Gastrocnemius medialis (tissue), 4 donors: ENCODE results near the gene PRM1. TPM values are rescaled to one million over a fixed set of nuclear protein-coding genes. Genes with fewer than 3 reads are reported as not detected.

ENCODE experiments used
- ATAC-seq, 2 donors: fragments of 150-250 bp; one replicate each; pipeline ENCODE4 v1.9.1; 2016
- DNase-seq, 2 donors: peaks; one replicate each; pipeline ENCODE4 v3.0.0-alpha.2; 2019
- H3K27ac ChIP-seq, 4 donors: fragments of 200-600 bp; sonication (generic); 1 replicate in 1 of 4; 2 replicates in 3 of 4; pipeline ENCODE4 v1.5.1; 2016 to 2018; ENCODE audit warnings: mild to moderate bottlenecking in 2 of 4, moderate library complexity in 1 of 4
- H3K27me3 ChIP-seq, 3 donors: fragments of 200-600 bp; sonication (generic) in 2 of 3; 1 replicate in 1 of 3; 2 replicates in 2 of 3; pipeline versions ENCODE4 v1.5.1 to v1.6.0; 2016 to 2019; ENCODE audit warnings: mild to moderate bottlenecking in 1 of 3, moderate library complexity in 1 of 3
- H3K36me3 ChIP-seq, 2 donors: fragments of 200-600 bp; sonication (generic) in 1 of 2; one replicate each; pipeline ENCODE4 v1.5.1; 2017 to 2018
- H3K4me1 ChIP-seq, 2 donors: fragments of 200-600 bp; sonication (generic) in 1 of 2; one replicate each; pipeline ENCODE4 v1.5.1; 2016 to 2017; ENCODE audit warnings: mild to moderate bottlenecking in 2 of 2
- H3K4me3 ChIP-seq, 4 donors: fragments of 200-600 bp; sonication (generic) in 3 of 4; 1 replicate in 1 of 4; 2 replicates in 3 of 4; pipeline ENCODE4 v1.5.1; 2016 to 2019; ENCODE audit warnings: mild to moderate bottlenecking in 2 of 4
- H3K9me3 ChIP-seq, 3 donors: fragments of 200-600 bp; sonication (generic) in 2 of 3; 1 replicate in 1 of 3; 2 replicates in 2 of 3; pipeline ENCODE4 v1.5.1; 2016 to 2019
- POLR2A ChIP-seq, 2 donors: fragments of 450-650 bp; IDR thresholded peaks; one replicate each; pipeline ENCODE4 v1.6.1; 2017; ENCODE audit warnings: antibody characterized with exemption in 2 of 2, mild to moderate bottlenecking in 2 of 2, moderate library complexity in 2 of 2
- in situ Hi-C, 4 donors: fragments of 200-750 bp; cut with MboI; loops; one replicate each; pipeline versions ENCODE4 v1.15.0 to v1.8.0; 2017; ENCODE audit warnings: low sequenced_read_pairs in 4 of 4
- intact Hi-C: fragments of 100-400 bp; cut with DNase I; formaldehyde crosslinking; loops from one replicate; pipeline ENCODE4 v1.15.1; 2023; ENCODE audit warnings: low total_unique reads
- total RNA-seq, 4 donors: library from RNA; depleted of rRNA; stranded (reverse); fragments of >200 nt; gene quantifications; one replicate each; pipeline versions ENCODE4 v1.1.0 to v1.2.3, GENCODE V29; 2016
- TF ChIP-seq, protein P1 (sequence below), 5 experiments: fragments of 450-650 bp in 3 of 5; fragments of 200-600 bp in 2 of 5; sonication (generic) in 2 of 5; IDR thresholded peaks in 4 of 5; conservative IDR thresholded peaks in 1 of 5; 1 replicate in 4 of 5; 2 replicates in 1 of 5; pipeline ENCODE4 v1.5.1; 2016 to 2019; ENCODE audit warnings: antibody characterized with exemption in 5 of 5, mild to moderate bottlenecking in 3 of 5, moderate library complexity in 3 of 5

Gene PRM1
- total RNA-seq, 4 donors from 2014 or later, result not detected

DNA sequence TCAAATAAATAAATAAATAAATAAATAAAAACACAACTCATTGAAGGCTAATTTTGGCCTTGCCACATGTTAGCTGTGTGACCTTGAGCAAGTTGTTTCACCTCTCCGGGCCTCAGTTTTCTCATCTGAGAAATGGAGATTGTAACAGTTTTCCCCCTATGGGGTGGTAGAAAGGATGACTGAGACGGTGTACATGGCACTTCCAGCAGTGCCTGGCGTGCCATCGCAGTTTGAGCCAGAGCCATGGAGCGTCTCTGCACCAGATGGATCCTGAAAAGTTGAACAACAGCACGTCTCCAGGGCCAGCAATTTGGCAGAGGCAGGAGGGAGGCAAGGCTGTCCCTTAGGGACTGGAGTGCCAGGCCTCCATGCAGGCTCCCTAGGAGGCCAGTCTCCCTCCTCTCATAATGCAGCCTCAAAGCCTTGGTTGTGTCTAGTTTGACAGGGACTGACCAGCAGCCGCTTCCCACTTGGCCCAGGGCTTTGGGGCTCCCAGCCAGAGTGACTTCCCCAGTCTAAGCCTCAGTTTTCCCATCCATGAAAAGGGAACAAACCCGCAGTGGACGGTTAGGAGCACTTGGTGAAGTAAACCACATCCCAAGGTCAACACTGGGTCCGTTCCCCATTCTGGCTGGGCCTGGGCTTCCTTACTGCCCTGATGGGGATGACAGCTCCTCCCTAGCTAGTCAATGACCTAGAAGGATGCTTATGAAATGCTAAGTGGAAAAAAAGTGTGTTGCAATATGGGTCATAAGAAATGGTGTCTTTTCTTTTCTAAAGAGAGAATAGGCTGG is 44.5 kb downstream of the PRM1 start:
- H3K9me3 ChIP-seq, result no peaks in the 10 kb centered on the region
- TF ChIP-seq, protein P1, sequence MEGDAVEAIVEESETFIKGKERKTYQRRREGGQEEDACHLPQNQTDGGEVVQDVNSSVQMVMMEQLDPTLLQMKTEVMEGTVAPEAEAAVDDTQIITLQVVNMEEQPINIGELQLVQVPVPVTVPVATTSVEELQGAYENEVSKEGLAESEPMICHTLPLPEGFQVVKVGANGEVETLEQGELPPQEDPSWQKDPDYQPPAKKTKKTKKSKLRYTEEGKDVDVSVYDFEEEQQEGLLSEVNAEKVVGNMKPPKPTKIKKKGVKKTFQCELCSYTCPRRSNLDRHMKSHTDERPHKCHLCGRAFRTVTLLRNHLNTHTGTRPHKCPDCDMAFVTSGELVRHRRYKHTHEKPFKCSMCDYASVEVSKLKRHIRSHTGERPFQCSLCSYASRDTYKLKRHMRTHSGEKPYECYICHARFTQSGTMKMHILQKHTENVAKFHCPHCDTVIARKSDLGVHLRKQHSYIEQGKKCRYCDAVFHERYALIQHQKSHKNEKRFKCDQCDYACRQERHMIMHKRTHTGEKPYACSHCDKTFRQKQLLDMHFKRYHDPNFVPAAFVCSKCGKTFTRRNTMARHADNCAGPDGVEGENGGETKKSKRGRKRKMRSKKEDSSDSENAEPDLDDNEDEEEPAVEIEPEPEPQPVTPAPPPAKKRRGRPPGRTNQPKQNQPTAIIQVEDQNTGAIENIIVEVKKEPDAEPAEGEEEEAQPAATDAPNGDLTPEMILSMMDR (IDR thresholded peaks at IDR 0.05 in 4 of 5, conservative IDR thresholded peaks at IDR 0.05 in 1 of 5), result no peak
- TF ChIP-seq POLR2A (IDR thresholded peaks at IDR 0.05), result no peak
- no peak overlapping the region for H3K27ac ChIP-seq
- H3K4me1 ChIP-seq, result peaks cover 8 to 9% of the 10 kb centered on the region in 2 donors
- H3K27me3 ChIP-seq, result no peaks in the 10 kb centered on the region
- no peaks in the 10 kb centered on the region for H3K36me3 ChIP-seq
- DNase-seq (no peak), ATAC-seq (no peak)
- no peak overlapping the region for H3K4me3 ChIP-seq
- intact Hi-C loops (no loop called here), in situ Hi-C loops (loop anchor here in 1 of 4 donors (25.0 kb wide), 1 partner anchor 99 kb away; no protein-coding TSS in a partner anchor)

DNA sequence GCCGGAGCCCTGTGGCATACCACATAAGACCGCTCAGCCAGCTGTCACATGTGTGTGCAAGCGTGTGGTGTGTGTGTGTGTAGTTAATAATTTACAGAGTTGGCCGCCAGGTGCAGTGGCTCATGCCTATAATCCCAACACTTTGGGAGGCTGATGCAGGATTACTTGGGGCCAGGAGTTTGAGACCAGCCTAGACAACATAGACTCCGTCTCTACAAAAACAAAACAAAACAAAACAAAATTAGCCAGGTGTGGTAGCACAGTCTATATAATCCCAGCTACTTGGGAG is 45.5 kb downstream of the PRM1 start:
- Histone ChIP-seq H3K9me3 (no peaks in the 10 kb centered on the region), H3K27ac (no peak overlapping the region), H3K4me3 (no peak overlapping the region), H3K4me1 (peaks cover 4% of the 10 kb centered on the region in 2 donors), H3K36me3 (no peaks in the 10 kb centered on the region), H3K27me3 (no peaks in the 10 kb centered on the region)
- DNase-seq, result no peak
- intact Hi-C loops (no loop called here), in situ Hi-C loops (loop anchor here in 1 of 4 donors (25.0 kb wide), 1 partner anchor 98 kb away; no protein-coding TSS in a partner anchor)
- TF ChIP-seq POLR2A (IDR thresholded peaks at IDR 0.05), result no peak
- TF ChIP-seq, protein P1 (IDR thresholded peaks at IDR 0.05 in 4 of 5, conservative IDR thresholded peaks at IDR 0.05 in 1 of 5), result no peak
- ATAC-seq, result no peak

DNA sequence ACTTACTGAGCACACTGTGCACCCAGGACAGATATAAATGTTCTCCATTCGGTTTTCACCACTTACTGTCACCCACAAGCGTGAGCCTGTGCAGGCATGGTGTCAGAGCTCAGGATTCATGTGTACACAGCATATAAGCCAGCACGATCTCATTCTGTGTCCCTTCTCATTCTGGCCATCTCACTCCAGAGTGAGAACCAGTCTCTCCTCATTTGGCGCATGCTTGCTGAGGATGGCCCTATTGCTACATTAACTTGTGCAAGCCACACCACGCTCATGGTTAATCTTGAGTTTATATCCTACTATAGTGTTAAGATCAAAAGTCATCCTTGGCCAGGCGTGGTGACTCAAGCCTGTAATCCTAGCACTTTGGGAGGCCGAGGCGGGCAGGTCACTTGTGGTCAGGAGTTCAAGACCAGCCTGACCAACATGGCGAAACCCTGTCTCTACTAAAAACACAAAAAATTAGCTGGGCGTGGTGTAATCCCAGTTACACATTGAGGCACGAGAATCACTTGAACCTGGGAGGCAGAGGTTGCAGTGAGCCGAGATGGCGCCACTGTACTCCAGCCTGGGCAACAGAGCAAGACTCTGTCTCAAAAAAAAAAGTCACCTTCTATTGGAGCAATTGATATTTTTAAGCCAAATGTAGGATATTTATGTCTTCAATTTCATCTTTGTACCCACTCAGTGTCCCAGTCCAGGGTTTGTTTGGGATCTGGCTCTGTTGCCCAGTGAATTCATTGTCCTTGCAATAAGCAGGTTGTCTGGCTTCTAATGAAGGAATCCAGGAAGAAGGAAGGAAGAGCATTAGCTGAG is 46.0 kb downstream of the PRM1 start:
- ATAC-seq (no peak), DNase-seq (no peak)
- H3K4me1 ChIP-seq, result no peaks in the 10 kb centered on the region
- H3K36me3 ChIP-seq, result no peaks in the 10 kb centered on the region
- no peak overlapping the region for H3K27ac ChIP-seq
- H3K27me3 ChIP-seq, result no peaks in the 10 kb centered on the region
- in situ Hi-C loops, result loop anchor here in 1 of 4 donors (25.0 kb wide), 1 partner anchor 98 kb away; no protein-coding TSS in a partner anchor
- intact Hi-C loops, result no loop called here
- no peak overlapping the region for H3K4me3 ChIP-seq
- no peak for TF ChIP-seq POLR2A (IDR thresholded peaks at IDR 0.05)
- TF ChIP-seq, protein P1 (IDR thresholded peaks at IDR 0.05 in 4 of 5, conservative IDR thresholded peaks at IDR 0.05 in 1 of 5), result no peak
- H3K9me3 ChIP-seq, result no peaks in the 10 kb centered on the region

DNA sequence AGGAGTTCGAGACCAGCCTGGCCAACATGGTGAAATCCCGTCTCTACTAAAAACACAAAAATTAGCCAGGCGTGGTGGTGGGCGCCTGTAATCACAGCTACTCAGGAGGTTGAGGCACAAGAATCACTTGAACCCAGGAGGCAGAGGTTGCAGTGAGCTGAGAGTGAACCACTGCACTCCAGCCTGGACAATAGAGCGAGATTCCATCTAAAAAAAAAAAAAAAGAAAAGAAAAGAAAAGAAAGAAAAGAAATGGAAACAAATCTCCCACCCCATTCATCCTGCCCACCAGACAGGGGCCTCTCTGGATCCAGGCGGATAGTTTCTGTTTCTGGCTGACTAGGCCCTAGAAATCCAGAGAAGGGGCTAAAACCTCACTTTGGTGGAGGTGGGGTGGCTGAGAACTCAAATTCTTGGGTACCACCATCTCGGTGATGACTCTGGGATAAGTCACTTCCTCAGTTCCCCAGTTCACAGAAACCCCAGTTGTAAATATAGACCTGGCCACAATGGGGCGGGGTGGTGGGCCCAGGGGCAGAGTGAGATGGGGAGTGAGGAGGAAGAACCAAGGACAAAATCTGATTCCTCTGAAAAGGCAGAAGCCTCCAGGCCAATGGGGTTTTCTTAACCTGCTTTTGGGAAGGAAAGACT is 47.3 kb downstream of the PRM1 start:
- H3K4me3 ChIP-seq, result no peak overlapping the region
- in situ Hi-C loops, result loop anchor here in 1 of 4 donors (25.0 kb wide), 1 partner anchor 97 kb away; no protein-coding TSS in a partner anchor

More for the DNA sequence above, 47.3 kb downstream of the PRM1 start:
- no peaks in the 10 kb centered on the region for H3K4me1 ChIP-seq
- TF ChIP-seq, protein P1 (IDR thresholded peaks at IDR 0.05 in 4 of 5, conservative IDR thresholded peaks at IDR 0.05 in 1 of 5), result no peak
- TF ChIP-seq POLR2A (IDR thresholded peaks at IDR 0.05), result no peak
- no peaks in the 10 kb centered on the region for H3K36me3 ChIP-seq
- H3K27me3 ChIP-seq, result no peaks in the 10 kb centered on the region
- ATAC-seq (no peak), DNase-seq (no peak)
- intact Hi-C loops, result no loop called here
- H3K9me3 ChIP-seq, result no peaks in the 10 kb centered on the region
- H3K27ac ChIP-seq, result no peak overlapping the region
